GM23338 (cell line): Measurements from ENCODE around the gene CDK5R2. TPM values are rescaled to one million over a fixed set of nuclear protein-coding genes. Genes with fewer than 3 reads are reported as not detected.

Experiments
- ATAC-seq: fragments of 200-7000 bp; cut with Tn5 transposase; 3 replicates; pipeline ENCODE4 v1.9.1; 2020
- DNase-seq: peaks from one replicate; pipeline ENCODE4 v3.0.0-alpha.2; 2015; ENCODE audit warnings: low spot score
- H2AFZ ChIP-seq: fragments of 200-600 bp; sonication (generic); 2 replicates; pipeline ENCODE4 v1.8.0; 2016; ENCODE audit warnings: antibody characterized with exemption, mild to moderate bottlenecking, moderate library complexity
- H3F3A ChIP-seq: fragments of 200-600 bp; sonication (generic); replicated peaks from 2 replicates; pipeline ENCODE4 v1.8.0; 2017; ENCODE audit warnings: antibody characterized with exemption, mixed run types, low read depth
- H3K27ac ChIP-seq: fragments of 200-600 bp; sonication (generic); 2 replicates; pipeline ENCODE4 v1.6.1; 2016; ENCODE audit warnings: low read depth
- H3K27me3 ChIP-seq: fragments of 200-600 bp; sonication (generic); 2 replicates; pipeline ENCODE4 v1.8.0; 2016; ENCODE audit warnings: mild to moderate bottlenecking, mixed run types, moderate library complexity; ENCODE audit not compliant: insufficient read depth
- H3K36me3 ChIP-seq: fragments of 200-600 bp; sonication (generic); 2 replicates; pipeline ENCODE4 v1.8.0; 2016; ENCODE audit warnings: mild to moderate bottlenecking; ENCODE audit not compliant: insufficient read depth
- H3K4me1 ChIP-seq: fragments of 200-600 bp; sonication (generic); 2 replicates; pipeline ENCODE4 v1.8.0; 2016; ENCODE audit warnings: mild to moderate bottlenecking, moderate library complexity; ENCODE audit not compliant: insufficient read depth
- H3K4me2 ChIP-seq: fragments of 200-600 bp; sonication (generic); 2 replicates; pipeline ENCODE4 v1.7.1; 2017; ENCODE audit warnings: mixed run types
- H3K4me3 ChIP-seq: fragments of 200-600 bp; sonication (generic); 2 replicates; pipeline ENCODE4 v1.6.1; 2016; ENCODE audit warnings: mixed run types
- H3K79me2 ChIP-seq: fragments of 200-600 bp; sonication (generic); replicated peaks from 2 replicates; pipeline ENCODE4 v1.8.0; 2017; ENCODE audit warnings: mild to moderate bottlenecking; ENCODE audit not compliant: insufficient read depth
- H3K9me2 ChIP-seq: fragments of 200-600 bp; sonication (generic); 2 replicates; pipeline ENCODE4 v1.8.0; 2017; ENCODE audit not compliant: insufficient read depth
- H4K20me1 ChIP-seq: fragments of 200-600 bp; sonication (generic); replicated peaks from 2 replicates; pipeline ENCODE4 v1.8.0; 2017; ENCODE audit warnings: mild to moderate bottlenecking; ENCODE audit not compliant: insufficient read depth
- H3K27ac Mint-ChIP-seq: 2 replicates; pipeline ENCODE4 v1.8.0; 2020; ENCODE audit warnings: inconsistent platforms, mild to moderate bottlenecking, moderate library complexity, mixed read lengths
- H3K27me3 Mint-ChIP-seq: 3 replicates; pipeline ENCODE4 v1.8.0; 2022; ENCODE audit warnings: low read depth, mild to moderate bottlenecking, moderate library complexity, mixed read lengths, inconsistent platforms; ENCODE audit not compliant: insufficient read depth, poor library complexity
- H3K36me3 Mint-ChIP-seq: 3 replicates; pipeline ENCODE4 v1.8.0; 2021; ENCODE audit warnings: low read depth, mild to moderate bottlenecking, inconsistent platforms, moderate library complexity, mixed read lengths
- H3K4me1 Mint-ChIP-seq: 3 replicates; pipeline ENCODE4 v1.8.0; 2020; ENCODE audit warnings: mild to moderate bottlenecking, inconsistent platforms, mixed read lengths
- H3K4me3 Mint-ChIP-seq: 3 replicates; pipeline ENCODE4 v1.8.0; 2021; ENCODE audit warnings: moderate library complexity, mild to moderate bottlenecking, inconsistent platforms, mixed read lengths
- H3K9me3 Mint-ChIP-seq: 3 replicates; pipeline ENCODE4 v1.8.0; 2020; ENCODE audit warnings: moderate library complexity, mild to moderate bottlenecking, inconsistent platforms, mixed read lengths
- CREB1 ChIP-seq: fragments of 250-450 bp; sonication (Bioruptor Pico); IDR thresholded peaks from 2 replicates; pipeline ENCODE4 v1.5.0; 2020; ENCODE audit warnings: low read depth, mild to moderate bottlenecking, moderate library complexity
- CTCF ChIP-seq, 2 experiments: fragments of 200-600 bp in 1 of 2; sonication (generic) in 1 of 2; conservative IDR thresholded peaks; 2 replicates each; pipeline versions ENCODE4 v1.5.1 to v1.6.1; 2016 to 2017; ENCODE audit warnings: antibody characterized with exemption in 2 of 2, low read depth in 2 of 2, mild to moderate bottlenecking in 2 of 2, moderate library complexity in 1 of 2
- ETS1 ChIP-seq: IDR thresholded peaks from 2 replicates; pipeline ENCODE4 v1.6.1; 2016; ENCODE audit warnings: antibody characterized with exemption
- EZH2 ChIP-seq: fragments of 200-600 bp; sonication (generic); IDR thresholded peaks from one replicate; pipeline ENCODE4 v1.8.0; 2017; ENCODE audit warnings: antibody characterized with exemption, mild to moderate bottlenecking, low read depth; ENCODE audit not compliant: unreplicated experiment
- EZH2phosphoT487 ChIP-seq: fragments of 200-600 bp; sonication (generic); IDR thresholded peaks from one replicate; pipeline ENCODE4 v1.8.1; 2018; ENCODE audit warnings: antibody characterized with exemption; ENCODE audit not compliant: unreplicated experiment
- JUNB ChIP-seq: IDR thresholded peaks from one replicate; pipeline ENCODE4 v1.6.1; 2016; ENCODE audit warnings: antibody characterized with exemption; ENCODE audit not compliant: unreplicated experiment
- NANOG ChIP-seq: IDR thresholded peaks from 2 replicates; pipeline ENCODE4 v1.6.1; 2016; ENCODE audit warnings: antibody characterized with exemption, borderline replicate concordance
- POLR2AphosphoS5 ChIP-seq: IDR thresholded peaks from 2 replicates; pipeline ENCODE4 v1.6.1; 2016; ENCODE audit warnings: antibody characterized with exemption, low read depth
- REST ChIP-seq: IDR thresholded peaks from one replicate; pipeline ENCODE4 v1.6.1; 2018; ENCODE audit warnings: antibody characterized with exemption; ENCODE audit not compliant: unreplicated experiment
- STAT1 ChIP-seq: IDR thresholded peaks from one replicate; pipeline ENCODE4 v1.6.1; 2016; ENCODE audit warnings: antibody characterized with exemption; ENCODE audit not compliant: unreplicated experiment
- ZNF114 ChIP-seq: fragments of 250-450 bp; sonication (Bioruptor Pico); IDR thresholded peaks from 2 replicates; pipeline ENCODE4 v1.5.0; 2020; ENCODE audit warnings: mild to moderate bottlenecking, moderate library complexity
- ZNF331 ChIP-seq: fragments of 250-450 bp; sonication (Bioruptor Pico); IDR thresholded peaks from 2 replicates; pipeline ENCODE4 v1.5.0; 2020; ENCODE audit warnings: low read depth, mild to moderate bottlenecking, moderate library complexity
- ZNF462 ChIP-seq: fragments of 250-450 bp; sonication (Bioruptor Pico); IDR thresholded peaks from 2 replicates; pipeline ENCODE4 v1.5.0; 2020; ENCODE audit warnings: mild to moderate bottlenecking, moderate library complexity
- polyA plus RNA-seq: library from polyadenylated mRNA; unstranded; fragments of >200 nt; fragmentation: Nextera tagmentation; extraction: Ambion mirVana; gene quantifications from 2 replicates; pipeline ENCODE4 v1.2.1, GENCODE V29; 2016
- total RNA-seq: library from RNA; depleted of rRNA; stranded (reverse); fragments of >200 nt; shearing (Covaris generic); gene quantifications from 2 replicates; pipeline ENCODE4 v1.2.3, GENCODE V29; 2014

CDK5R2 gene
- total and polyA plus RNA-seq, 2 experiments from 2014 or later = 0.56 TPM; not detected in 1

GRCh38 chr2:218970894-218971293, 11.4 kb downstream of the CDK5R2 start:
- no peak overlapping the region for H3K4me3 ChIP-seq
- TF ChIP-seq EZH2phosphoT487 = no peak
- TF ChIP-seq CTCF (conservative IDR thresholded peaks at IDR 0.05; ENCODE audit: low read depth in 2 of 2) = no peak
- TF ChIP-seq NANOG = no peak
- no peak for TF ChIP-seq EZH2
- no peak for TF ChIP-seq POLR2AphosphoS5
- no peak for TF ChIP-seq ZNF114 (CRISPR knock-in tag)
- no peak for TF ChIP-seq STAT1
- no peak for TF ChIP-seq ZNF462 (CRISPR knock-in tag)
- no peak for TF ChIP-seq CREB1 (CRISPR knock-in tag)
- TF ChIP-seq ETS1 = no peak
- no peak for TF ChIP-seq JUNB
- no peak for TF ChIP-seq REST
- no peak for TF ChIP-seq ZNF331 (CRISPR knock-in tag)
- H3K27ac Mint-ChIP-seq = no peak overlapping the region
- H2AFZ ChIP-seq = no peak overlapping the region
- ATAC-seq (no peak), DNase-seq (no peak)
- H3K79me2 ChIP-seq = no peaks in the 10 kb centered on the region
- H3K9me3 Mint-ChIP-seq = no peaks in the 10 kb centered on the region
- no peaks in the 10 kb centered on the region for H3K4me1 ChIP-seq
- H3K27ac ChIP-seq = no peak overlapping the region
- no peak overlapping the region for H3K4me3 Mint-ChIP-seq
- H3K36me3 Mint-ChIP-seq = no peaks in the 10 kb centered on the region
- peaks cover 15% of the 10 kb centered on the region for H3K27me3 Mint-ChIP-seq
- peaks cover 72% of the 10 kb centered on the region for H3K27me3 ChIP-seq
- no peaks in the 10 kb centered on the region for H3F3A ChIP-seq
- H3K36me3 ChIP-seq = no peaks in the 10 kb centered on the region
- H3K9me2 ChIP-seq = no peaks in the 10 kb centered on the region
- no peaks in the 10 kb centered on the region for H3K4me1 Mint-ChIP-seq
- no peak overlapping the region for H3K4me2 ChIP-seq
- no peaks in the 10 kb centered on the region for H4K20me1 ChIP-seq
